ENCODE measurements around the gene MRPS21.

Gene MRPS21

DNA sequence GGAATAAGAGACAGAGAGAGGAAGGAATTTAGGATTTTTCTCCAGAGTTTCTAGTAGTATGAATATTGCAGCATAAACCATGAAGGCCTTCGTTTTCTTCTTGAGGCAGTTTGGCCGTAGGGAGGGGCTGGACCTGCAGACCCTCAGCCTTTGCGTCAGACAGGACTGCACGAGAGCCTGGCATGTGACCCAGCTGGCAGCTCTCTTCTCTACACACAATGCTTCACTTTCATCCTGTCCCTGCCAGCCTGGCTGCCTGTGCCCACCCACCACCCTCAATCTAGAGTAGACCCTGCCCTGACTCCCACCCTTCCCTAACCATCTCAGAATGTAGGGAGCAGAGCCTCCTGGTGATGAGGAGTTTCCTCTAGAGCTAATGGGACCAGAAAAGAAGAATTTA lies 34.4 kb upstream of the MRPS21 start:
- DNase-seq (ENCODE audit: low spot score), result no peak
- ChIA-PET POLR2A (ENCODE audit: low non-redundant PET) (no interaction called here), CTCF (interaction anchor here (0.5 kb wide), 1 partner anchor 186 kb away, joined by 3 read pairs; no protein-coding TSS in a partner anchor)
- H3K27ac ChIP-seq, result peak overlapping the region; percentile 78
- TF ChIP-seq, protein P1, sequence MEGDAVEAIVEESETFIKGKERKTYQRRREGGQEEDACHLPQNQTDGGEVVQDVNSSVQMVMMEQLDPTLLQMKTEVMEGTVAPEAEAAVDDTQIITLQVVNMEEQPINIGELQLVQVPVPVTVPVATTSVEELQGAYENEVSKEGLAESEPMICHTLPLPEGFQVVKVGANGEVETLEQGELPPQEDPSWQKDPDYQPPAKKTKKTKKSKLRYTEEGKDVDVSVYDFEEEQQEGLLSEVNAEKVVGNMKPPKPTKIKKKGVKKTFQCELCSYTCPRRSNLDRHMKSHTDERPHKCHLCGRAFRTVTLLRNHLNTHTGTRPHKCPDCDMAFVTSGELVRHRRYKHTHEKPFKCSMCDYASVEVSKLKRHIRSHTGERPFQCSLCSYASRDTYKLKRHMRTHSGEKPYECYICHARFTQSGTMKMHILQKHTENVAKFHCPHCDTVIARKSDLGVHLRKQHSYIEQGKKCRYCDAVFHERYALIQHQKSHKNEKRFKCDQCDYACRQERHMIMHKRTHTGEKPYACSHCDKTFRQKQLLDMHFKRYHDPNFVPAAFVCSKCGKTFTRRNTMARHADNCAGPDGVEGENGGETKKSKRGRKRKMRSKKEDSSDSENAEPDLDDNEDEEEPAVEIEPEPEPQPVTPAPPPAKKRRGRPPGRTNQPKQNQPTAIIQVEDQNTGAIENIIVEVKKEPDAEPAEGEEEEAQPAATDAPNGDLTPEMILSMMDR (conservative IDR thresholded peaks at IDR 0.05; ENCODE audit: low read depth), result no peak

DNA sequence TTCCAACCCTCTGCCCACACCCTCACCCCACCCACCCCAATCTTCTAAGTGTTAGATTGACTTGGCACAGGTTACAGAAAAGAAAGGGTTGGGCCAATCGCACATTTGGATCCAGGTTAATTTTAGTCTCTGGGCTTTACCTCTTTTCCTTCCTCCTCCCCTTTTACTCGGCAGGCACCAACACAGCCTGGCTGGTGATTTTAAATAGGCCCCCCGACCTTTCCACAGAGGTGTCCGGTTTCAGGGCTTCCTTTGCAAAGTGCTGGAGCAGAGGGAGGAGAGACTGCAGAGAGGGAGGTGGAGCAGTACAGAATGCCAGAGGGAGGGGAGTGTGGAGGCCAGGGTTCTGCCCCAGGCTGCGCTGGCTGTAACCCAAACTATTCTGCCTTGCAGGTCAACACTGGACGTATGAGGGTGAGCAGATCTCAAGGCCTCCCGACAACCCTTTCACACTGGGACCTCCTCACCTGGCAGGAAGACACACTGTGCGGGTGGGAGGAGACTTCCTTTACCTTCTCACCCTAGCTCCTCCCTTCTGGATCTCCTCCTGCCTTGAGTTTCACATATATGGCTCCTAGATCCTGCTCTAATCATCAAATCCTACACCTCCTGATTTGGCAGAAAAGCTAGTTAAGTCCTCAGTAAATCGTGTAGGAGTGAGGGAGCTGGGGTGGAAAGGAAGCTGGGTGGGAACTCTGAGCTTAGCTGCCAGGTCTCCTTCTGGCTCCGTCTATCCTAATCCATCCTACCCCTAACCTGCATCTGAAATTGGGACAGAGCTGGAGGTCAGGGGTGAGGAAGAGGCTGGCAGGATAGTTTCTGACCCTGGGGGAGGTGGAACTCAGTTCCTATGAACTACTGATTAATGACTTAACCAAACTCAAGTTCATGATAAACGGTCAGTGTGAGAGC lies 33.6 kb upstream of the MRPS21 start:
- TF ChIP-seq, protein P1 (conservative IDR thresholded peaks at IDR 0.05; ENCODE audit: low read depth), result no peak
- POLR2A ChIA-PET (ENCODE audit: low non-redundant PET), result no interaction called here
- peak overlapping the region; percentile 78 for H3K27ac ChIP-seq
- CTCF ChIA-PET, result interaction anchor here (0.5 kb wide), 1 partner anchor 186 kb away, joined by 3 read pairs; no protein-coding TSS in a partner anchor
- peak; percentile 75 for DNase-seq (ENCODE audit: low spot score)

DNA sequence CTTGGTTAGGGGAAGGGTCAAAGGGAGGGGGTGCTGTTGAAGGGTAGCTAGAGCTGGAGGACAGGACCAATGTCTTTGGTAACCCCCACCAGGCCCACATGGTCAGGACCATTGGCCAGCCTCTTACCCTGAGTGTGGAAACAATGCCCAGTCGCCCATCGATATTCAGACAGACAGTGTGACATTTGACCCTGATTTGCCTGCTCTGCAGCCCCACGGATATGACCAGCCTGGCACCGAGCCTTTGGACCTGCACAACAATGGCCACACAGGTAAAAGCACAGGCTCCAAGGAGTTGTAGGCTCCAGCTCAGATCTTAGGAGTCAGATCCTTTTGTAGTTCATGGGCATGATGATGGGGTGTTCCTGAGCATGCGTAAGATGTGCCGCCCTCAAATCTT lies 32.3 kb upstream of the MRPS21 start:
- H3K27ac ChIP-seq, result no peak overlapping the region
- POLR2A ChIA-PET (ENCODE audit: low non-redundant PET), result no interaction called here
- CTCF ChIA-PET, result no interaction called here
- DNase-seq (ENCODE audit: low spot score), result no peak
- TF ChIP-seq, protein P1 (conservative IDR thresholded peaks at IDR 0.05; ENCODE audit: low read depth), result no peak

DNA sequence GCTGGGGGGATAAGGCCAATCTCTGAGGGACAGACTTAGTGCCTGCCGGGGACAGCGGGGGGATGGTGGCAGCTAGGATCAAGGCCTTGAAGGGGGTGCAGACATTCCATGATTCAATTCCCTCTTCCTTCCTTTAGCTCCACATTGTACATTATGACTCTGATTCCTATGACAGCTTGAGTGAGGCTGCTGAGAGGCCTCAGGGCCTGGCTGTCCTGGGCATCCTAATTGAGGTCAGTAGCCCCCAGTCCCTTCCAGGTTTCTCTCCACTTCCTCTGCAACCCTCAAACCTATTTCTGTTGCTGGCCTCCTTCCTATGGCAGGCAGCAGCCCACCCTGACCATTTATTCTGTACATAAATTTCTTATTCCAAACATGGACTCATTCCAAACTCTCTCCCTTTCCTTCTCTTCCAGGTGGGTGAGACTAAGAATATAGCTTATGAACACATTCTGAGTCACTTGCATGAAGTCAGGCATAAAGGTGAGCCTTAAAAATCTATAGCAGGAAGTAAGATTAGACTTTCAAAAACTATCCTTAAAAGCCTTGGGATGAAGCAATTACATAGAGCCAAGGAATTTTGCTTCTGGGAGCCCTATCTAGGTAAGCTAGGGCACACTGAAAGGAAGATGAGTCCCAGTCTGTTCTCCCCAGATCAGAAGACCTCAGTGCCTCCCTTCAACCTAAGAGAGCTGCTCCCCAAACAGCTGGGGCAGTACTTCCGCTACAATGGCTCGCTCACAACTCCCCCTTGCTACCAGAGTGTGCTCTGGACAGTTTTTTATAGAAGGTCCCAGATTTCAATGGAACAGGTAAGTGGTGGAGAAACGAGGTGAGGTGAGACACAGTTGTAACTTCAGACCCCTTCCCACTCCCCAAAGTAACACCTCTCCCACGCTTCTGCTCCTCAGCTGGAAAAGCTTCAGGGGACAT lies 31.0 kb upstream of the MRPS21 start:
- TF ChIP-seq, protein P1 (conservative IDR thresholded peaks at IDR 0.05; ENCODE audit: low read depth), result no peak
- CTCF ChIA-PET, result no interaction called here
- POLR2A ChIA-PET (ENCODE audit: low non-redundant PET), result no interaction called here
- DNase-seq (ENCODE audit: low spot score), result peak; percentile 59
- peak overlapping the region; percentile 80 for H3K27ac ChIP-seq

DNA sequence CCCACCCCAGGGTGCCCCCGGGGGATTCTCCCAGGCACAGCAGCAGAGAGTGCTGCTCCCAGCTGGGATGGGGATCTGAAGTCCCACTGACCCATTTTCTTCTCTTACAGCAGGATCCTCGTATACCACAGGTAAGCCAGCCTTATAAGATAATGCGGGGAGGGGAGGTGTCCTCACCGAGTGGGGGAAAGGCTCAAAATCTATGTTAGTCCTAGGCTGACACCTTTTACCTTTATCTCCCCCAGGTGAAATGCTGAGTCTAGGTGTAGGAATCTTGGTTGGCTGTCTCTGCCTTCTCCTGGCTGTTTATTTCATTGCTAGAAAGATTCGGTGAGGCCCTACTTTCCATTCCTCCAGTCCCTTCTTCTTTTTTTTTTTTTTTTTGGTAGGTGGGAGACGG lies 30.1 kb upstream of the MRPS21 start:
- peak overlapping the region; percentile 80 for H3K27ac ChIP-seq
- DNase-seq (ENCODE audit: low spot score), result no peak
- ChIA-PET POLR2A (ENCODE audit: low non-redundant PET) (interaction anchor here (0.6 kb wide), 1 partner anchor 77 kb away, joined by 9 read pairs; no protein-coding TSS in a partner anchor), CTCF (no interaction called here)
- TF ChIP-seq, protein P1 (conservative IDR thresholded peaks at IDR 0.05; ENCODE audit: low read depth), result no peak

- no peak for DNase-seq (ENCODE audit: low spot score)
- CTCF ChIA-PET, result no interaction called here
- H3K27ac ChIP-seq, result peak overlapping the region; percentile 84
- TF ChIP-seq, protein P1 (conservative IDR thresholded peaks at IDR 0.05; ENCODE audit: low read depth), result no peak
- POLR2A ChIA-PET (ENCODE audit: low non-redundant PET), result no interaction called here
Measured at GRCh38 chr1:150267896-150268295, 25.8 kb upstream of the MRPS21 start.

Measured in RWPE1 (cell line).